Heart left ventricle (tissue), 16 donors: ENCODE measurements around the gene ZFR2. TPM values are rescaled to one million over a fixed set of nuclear protein-coding genes. Genes with fewer than 3 reads are reported as not detected.

Source experiments
- ATAC-seq, 4 donors: fragments of 200-7000 bp; cut with Tn5 transposase; one replicate each; pipeline ENCODE4 v1.9.1; 2020 to 2022; ENCODE audit warnings: moderate library complexity in 4 of 4, mild to moderate bottlenecking in 3 of 4, moderate number of reproducible peaks in 1 of 4
- DNase-seq, 5 donors: peaks; one replicate each; pipeline ENCODE4 v3.0.0-alpha.2; 2020
- H3K27ac ChIP-seq, 12 donors: fragments of 200-600 bp; sonication (generic) in 4 of 12; one replicate each; pipeline versions ENCODE4 v1.5.0 to v1.8.0; 2016 to 2022; ENCODE audit warnings: mild to moderate bottlenecking in 2 of 12
- H3K27me3 ChIP-seq, 9 donors: fragments of 200-600 bp; sonication (generic) in 2 of 9; one replicate each; pipeline versions ENCODE4 v1.5.1 to v1.8.0; 2016 to 2022; ENCODE audit warnings: mild to moderate bottlenecking in 3 of 9
- H3K36me3 ChIP-seq, 9 donors: fragments of 200-600 bp; sonication (generic) in 2 of 9; one replicate each; pipeline versions ENCODE4 v1.5.0 to v1.8.0; 2018 to 2022; ENCODE audit warnings: mild to moderate bottlenecking in 2 of 9
- H3K4me1 ChIP-seq, 12 donors: fragments of 200-600 bp; sonication (generic) in 4 of 12; one replicate each; pipeline versions ENCODE4 v1.5.0 to v1.8.0; 2016 to 2022; ENCODE audit warnings: mild to moderate bottlenecking in 3 of 12
- H3K4me3 ChIP-seq, 12 donors: fragments of 200-600 bp; sonication (generic) in 4 of 12; one replicate each; pipeline versions ENCODE4 v1.5.0 to v1.8.0; 2017 to 2022; ENCODE audit warnings: mild to moderate bottlenecking in 9 of 12, moderate library complexity in 4 of 12
- H3K9me3 ChIP-seq, 12 donors: fragments of 200-600 bp; sonication (generic) in 4 of 12; one replicate each; pipeline versions ENCODE4 v1.5.0 to v1.8.0; 2016 to 2022; ENCODE audit warnings: mild to moderate bottlenecking in 1 of 12
- CTCF ChIP-seq, 12 donors: fragments of 200-600 bp; sonication (generic) in 4 of 12; IDR thresholded peaks; one replicate each; pipeline versions ENCODE4 v1.5.0 to v1.8.0; 2018 to 2022; ENCODE audit warnings: antibody characterized with exemption in 12 of 12, mild to moderate bottlenecking in 5 of 12
- POLR2A ChIP-seq, 2 donors: fragments of 450-650 bp; IDR thresholded peaks; one replicate each; pipeline ENCODE4 v1.6.1; 2017; ENCODE audit warnings: antibody characterized with exemption in 2 of 2, mild to moderate bottlenecking in 2 of 2, moderate library complexity in 2 of 2
- WGBS, 4 donors: extraction: QIAGEN DNeasy Blood & Tissue Kit in 2 of 4; methylation state at CpG; one replicate each; pipeline versions ENCODE4 v1.1.5 to v1.1.7; 2013 to 2018; 5-methylcytosine and 5-hydroxymethylcytosine counted together
- intact Hi-C, 10 donors: fragments of 100-400 bp; cut with DNase I; formaldehyde crosslinking; loops; one replicate each; pipeline versions ENCODE4 v1.11.1 to v1.14.2; 2022
- polyA plus RNA-seq, 2 donors: library from polyadenylated mRNA; stranded (reverse); fragments of 200-250 nt; gene quantifications; one replicate each; pipeline ENCODE4 v1.2.3, GENCODE V29; 2013
- total RNA-seq, 9 donors: library from RNA; depleted of rRNA in 2 of 9; stranded (reverse); fragments of >200 nt in 2 of 9; fragmentation: NEBNext Ultra II Directional in 3 of 9; extraction: Animal tissue kit (Norgen Biotek cat#: 25700) in 3 of 9; gene quantifications; one replicate each; pipeline versions ENCODE4 v1.1.0 to v1.2.4, GENCODE V29; 2016 to 2023
- donor health status: ischemic (EF 13 %, LVEDD 7.1; RV severe dilation, severe dysfunction).
- donor health status: healthy with polysubstance abuse.
- donor health status: DM: no; HTN: yes; CAD: no.
- donor health status: DM: no; HTN: no; CAD: no.
- donor health status: ischemic (EF 25% LVEDD 6.9; RV normal size, moderate dysfunction).
- donor health status: ischemic (EF 25% LVEDD 5.7; RV mildly dilated, moderate dysfunction).
- donor health status: healthy.
- donor health status: DM: yes; HTN: yes; CAD: no.
- donor health status: ischemic (EF 35%, LVEDD 5.7; RV mildly dilated, moderate dysfunction).
- donor health status: nonischemic (EF 11% LVEDD 7.7; RV severe dilation, severe dysfunction).
- donor health status: DM: yes; HTN: yes; CAD: no.
- donor health status: PGD.
- donor health status: ischemic (EF 29% LVEDD 5.4; RV normal size, mild dysfunction).
- donor health status: nonischemic (EF 23%, LVEDD 6.1; RV moderate dilation, normal function).

ZFR2 gene
- total and polyA plus RNA-seq, 11 donors, result 0.08 to 0.16 TPM; not detected in 9

DNA sequence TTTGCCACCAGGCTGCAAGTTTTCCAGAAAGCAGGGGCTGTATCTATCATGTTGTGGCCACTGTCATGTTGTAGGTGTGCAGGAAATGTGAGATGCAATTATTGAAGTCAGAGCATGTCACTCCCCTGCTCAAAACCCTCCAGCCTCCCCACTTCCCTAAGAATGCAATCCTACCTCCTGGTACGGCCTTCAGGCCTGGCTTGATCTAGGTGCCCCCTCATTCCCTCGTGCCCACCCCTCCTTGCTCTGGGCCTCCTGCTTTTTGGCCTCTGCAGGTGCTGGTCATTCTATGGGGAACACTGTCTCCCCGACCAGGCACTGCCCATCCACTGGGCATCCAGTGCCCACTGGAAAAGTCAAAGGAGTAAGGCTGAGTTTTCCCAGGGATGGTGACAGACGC, 54.2 kb downstream of the ZFR2 start:
- H3K4me1 ChIP-seq, result peaks cover 0 to 36% (median 11%) of the 10 kb centered on the region in 12 donors
- H3K27ac ChIP-seq, result no peak overlapping the region
- no peak for DNase-seq
- no peaks in the 10 kb centered on the region for H3K27me3 ChIP-seq
- no peaks in the 10 kb centered on the region for H3K9me3 ChIP-seq
- no peak for ATAC-seq
- 90 to 96% (median 94%) methylated on average over 4 of the region's 4 CpGs for WGBS, 4 donors
- H3K4me3 ChIP-seq, result no peak overlapping the region
- intact Hi-C loops, result no loop called here
- TF ChIP-seq CTCF (IDR thresholded peaks at IDR 0.05) (no peak), POLR2A (IDR thresholded peaks at IDR 0.05) (no peak)
- no peaks in the 10 kb centered on the region for H3K36me3 ChIP-seq

- WGBS, 4 donors, result 60 to 69% (median 62%) methylated on average over 18 to 22 of the region's 22 CpGs
Observed at GRCh38 chr19:3813473-3814392, 55.1 kb downstream of the ZFR2 start.

DNA sequence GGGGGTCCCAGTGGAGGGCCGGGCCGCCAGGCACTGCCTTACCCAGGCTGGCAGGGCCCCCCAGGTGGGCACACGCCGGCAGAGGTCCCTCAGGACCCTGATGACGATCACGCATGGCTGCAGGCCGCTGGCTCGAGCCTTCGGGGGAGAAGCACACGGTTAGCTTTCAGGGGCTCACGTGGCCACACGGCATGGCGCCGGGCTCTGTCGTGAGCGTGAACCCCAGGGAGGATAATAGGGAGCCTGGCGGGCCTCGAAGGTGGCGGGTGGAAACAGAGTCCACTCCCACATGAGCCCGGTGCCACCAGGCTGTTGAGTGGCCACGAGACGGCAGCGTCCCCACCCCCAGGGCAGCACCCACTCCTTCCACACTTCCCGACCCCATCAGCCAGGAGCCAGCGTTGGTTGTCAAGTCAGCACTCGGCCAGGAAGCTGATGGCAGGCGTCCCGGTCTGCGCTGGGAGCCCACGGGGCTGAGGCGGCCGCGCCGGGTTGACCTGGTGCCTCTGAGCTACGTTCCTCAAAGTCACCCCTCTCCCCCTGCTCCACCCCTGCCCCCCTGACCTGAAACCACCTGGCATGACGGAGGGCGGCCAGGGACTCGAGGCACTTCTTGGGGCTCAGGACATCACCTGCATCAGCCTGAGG, 58.0 kb downstream of the ZFR2 start:
- Histone ChIP-seq H3K27ac (peak overlapping the region in 2 of 12 donors; percentile 11 to 74), H3K27me3 (no peaks in the 10 kb centered on the region), H3K9me3 (no peaks in the 10 kb centered on the region), H3K4me3 (no peak overlapping the region), H3K4me1 (peaks cover 0 to 31% (median 11%) of the 10 kb centered on the region in 12 donors), H3K36me3 (no peaks in the 10 kb centered on the region)
- 71 to 90% (median 76%) methylated on average over 10 to 38 of the region's 38 CpGs for WGBS, 4 donors
- no peak for TF ChIP-seq POLR2A (IDR thresholded peaks at IDR 0.05)
- peak in 1 of 5 donors; percentile 67 for DNase-seq
- intact Hi-C loops, result no loop called here
- ATAC-seq, result peak in 1 of 4 donors; percentile 9

More at GRCh38 chr19:3813473-3814392, 55.1 kb downstream of the ZFR2 start:
- no peaks in the 10 kb centered on the region for H3K9me3 ChIP-seq
- TF ChIP-seq CTCF (IDR thresholded peaks at IDR 0.05), result no peak
- TF ChIP-seq POLR2A (IDR thresholded peaks at IDR 0.05), result no peak
- ATAC-seq (no peak), DNase-seq (peak in 1 of 5 donors; percentile 71)
- H3K36me3 ChIP-seq, result no peaks in the 10 kb centered on the region
- peaks cover 0 to 36% (median 11%) of the 10 kb centered on the region in 12 donors for H3K4me1 ChIP-seq
- peak overlapping the region in 10 of 12 donors; percentile 11 to 75 (median 41) for H3K27ac ChIP-seq
- intact Hi-C loops, result no loop called here
- H3K27me3 ChIP-seq, result no peaks in the 10 kb centered on the region
- H3K4me3 ChIP-seq, result no peak overlapping the region

DNA sequence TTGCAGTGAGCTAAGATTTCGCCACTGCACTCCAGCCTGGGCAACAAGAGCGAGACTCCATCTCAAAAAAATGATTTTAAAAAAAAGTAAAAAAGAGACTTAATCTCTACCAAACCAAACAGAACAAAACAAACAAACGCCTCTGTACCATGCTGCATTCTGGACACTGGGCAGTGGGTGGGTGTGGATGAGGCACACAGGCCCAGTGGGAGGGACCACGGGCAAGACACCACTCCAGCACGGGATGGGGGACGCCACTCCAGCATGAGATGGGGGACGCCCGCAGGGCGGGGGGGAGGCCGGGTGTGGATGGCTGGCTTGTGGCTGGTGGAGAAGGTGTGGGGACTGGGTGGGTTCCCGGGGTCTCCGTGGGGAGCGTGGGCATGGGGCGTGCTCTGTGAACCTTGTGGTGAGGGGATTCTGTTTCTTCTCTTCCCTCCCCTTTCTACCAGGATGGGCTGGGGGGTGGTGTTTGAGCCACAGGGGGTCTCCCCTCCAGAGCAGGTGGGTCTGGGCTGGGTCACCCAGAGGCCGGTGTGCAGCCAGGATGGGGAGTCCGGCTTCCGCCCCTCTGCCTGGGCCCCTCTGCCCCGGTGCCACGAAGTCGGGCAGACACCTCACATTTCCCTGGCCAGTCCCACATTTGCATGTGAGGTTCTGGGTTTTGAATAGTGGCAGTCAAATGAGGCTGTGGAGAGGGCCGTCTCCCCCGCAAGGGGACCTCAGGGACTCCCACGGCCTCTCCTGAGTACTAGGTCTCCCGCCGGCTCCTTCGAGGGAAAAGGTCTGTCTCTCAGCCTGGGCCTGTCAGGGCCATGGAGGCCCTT, 58.7 kb downstream of the ZFR2 start:
- DNase-seq (no peak), ATAC-seq (no peak)
- WGBS, 4 donors, result 78 to 83% (median 81%) methylated on average over 20 to 26 of the region's 26 CpGs
- Histone ChIP-seq H3K4me1 (peaks cover 0 to 31% (median 11%) of the 10 kb centered on the region in 12 donors), H3K36me3 (no peaks in the 10 kb centered on the region), H3K9me3 (no peaks in the 10 kb centered on the region), H3K4me3 (no peak overlapping the region), H3K27me3 (no peaks in the 10 kb centered on the region), H3K27ac (peak overlapping the region in 1 of 12 donors; percentile 74)
- TF ChIP-seq POLR2A (IDR thresholded peaks at IDR 0.05) (no peak), CTCF (IDR thresholded peaks at IDR 0.05) (no peak)
- intact Hi-C loops, result no loop called here
